Right lobe of liver (tissue), 6 donors: ENCODE results near the gene ZBTB32. TPM values are rescaled to one million over a fixed set of nuclear protein-coding genes. Genes with fewer than 3 reads are reported as not detected.
A peak's percentile ranks its signal among the peaks of the same experiment; 100 is the strongest.

Experiments used
- ATAC-seq, 4 donors: fragments of 200-7000 bp; cut with Tn5 transposase; one replicate each; pipeline ENCODE4 v1.9.1; 2020; ENCODE audit warnings: mild to moderate bottlenecking in 4 of 4, moderate library complexity in 4 of 4
- DNase-seq, 3 donors: peaks; one replicate each; pipeline ENCODE4 v3.0.0-alpha.2; 2020
- H3K27ac ChIP-seq, 3 donors: fragments of 200-600 bp; one replicate each; pipeline ENCODE4 v1.8.0; 2022
- H3K27me3 ChIP-seq, 2 donors: fragments of 200-600 bp; one replicate each; pipeline ENCODE4 v1.8.0; 2022
- H3K36me3 ChIP-seq, 4 donors: fragments of 200-600 bp; sonication (generic) in 1 of 4; one replicate each; pipeline versions ENCODE4 v1.5.1 to v1.8.0; 2017 to 2022; ENCODE audit warnings: control low read depth in 1 of 4
- H3K4me1 ChIP-seq, 4 donors: fragments of 200-600 bp; sonication (generic) in 1 of 4; one replicate each; pipeline versions ENCODE4 v1.5.1 to v1.8.0; 2017 to 2022; ENCODE audit warnings: control low read depth in 1 of 4
- H3K4me3 ChIP-seq, 3 donors: fragments of 200-600 bp; one replicate each; pipeline ENCODE4 v1.8.0; 2022
- H3K9me3 ChIP-seq, 4 donors: fragments of 200-600 bp; sonication (generic) in 1 of 4; one replicate each; pipeline versions ENCODE4 v1.5.1 to v1.8.0; 2017 to 2022; ENCODE audit warnings: control low read depth in 1 of 4
- CTCF ChIP-seq, 4 donors: fragments of 200-600 bp in 3 of 4; fragments of 450-650 bp in 1 of 4; IDR thresholded peaks; one replicate each; pipeline versions ENCODE4 v1.5.1 to v1.8.0; 2016 to 2022; ENCODE audit warnings: antibody characterized with exemption in 4 of 4, mild to moderate bottlenecking in 2 of 4
- POLR2A ChIP-seq: fragments of 450-650 bp; IDR thresholded peaks from one replicate; pipeline ENCODE4 v1.6.1; 2017; ENCODE audit warnings: antibody characterized with exemption, mild to moderate bottlenecking
- WGBS: methylation state at CpG from one replicate; pipeline ENCODE4 v1.1.6; 2018; ENCODE audit warnings: low coverage, low lambda C conversion rate; ENCODE audit not compliant: insufficient coverage; ENCODE audit errors: missing lambda C conversion rate; 5-methylcytosine and 5-hydroxymethylcytosine counted together
- intact Hi-C, 2 donors: fragments of 100-400 bp; cut with DNase I; formaldehyde crosslinking; loops; one replicate each; pipeline versions ENCODE4 v1.11.2 to v1.14.1; 2022
- total RNA-seq, 6 experiments: library from RNA; depleted of rRNA in 2 of 6; stranded (reverse); fragments of >200 nt in 2 of 6; fragmentation: NEBNext Ultra II Directional in 3 of 6; extraction: Animal tissue kit (Norgen Biotek cat#: 25700) in 3 of 6; gene quantifications; one replicate each; pipeline versions ENCODE4 v1.1.0 to v1.2.4, GENCODE V29; 2016 to 2023
- donor health status: DM: no; HTN: yes; CAD: no.
- donor health status: DM: no; HTN: no; CAD: no.
- donor health status: DM: no; HTN: no; CAD: no.
- donor health status: DM: no; HTN: yes; CAD: no.
- donor health status: DM: no; HTN: yes; CAD: no.

The ZBTB32 gene
- total RNA-seq, 6 experiments from 2014 or later, result 0.15 TPM; not detected in 5

GRCh38 chr19:35743640-35744429 is 39.5 kb downstream of the ZBTB32 start:
- Histone ChIP-seq H3K4me3 (peak overlapping the region; percentile 80 to 95 (median 90)), H3K4me1 (peaks cover 0 to 35% (median 14%) of the 10 kb centered on the region in 4 donors), H3K27me3 (no peaks in the 10 kb centered on the region), H3K27ac (no peak overlapping the region), H3K9me3 (no peaks in the 10 kb centered on the region), H3K36me3 (peaks cover 0 to 4% (median 0%) of the 10 kb centered on the region in 4 donors)
- intact Hi-C loops, result no loop called here
- no peak for ATAC-seq
- TF ChIP-seq POLR2A, result no peak
- TF ChIP-seq CTCF (IDR thresholded peaks at IDR 0.05), result no peak
- no peak for DNase-seq
- WGBS, result 80% methylated on average over 15 of the region's 19 CpGs

- peak overlapping the region; percentile 80 to 95 (median 90) for H3K4me3 ChIP-seq
- H3K9me3 ChIP-seq, result no peaks in the 10 kb centered on the region
- H3K4me1 ChIP-seq, result peaks cover 0 to 35% (median 17%) of the 10 kb centered on the region in 4 donors
- ATAC-seq, result peak; percentile 66 to 74 (median 69)
- peak overlapping the region; percentile 99 for H3K27ac ChIP-seq
- H3K27me3 ChIP-seq, result no peaks in the 10 kb centered on the region
- TF ChIP-seq POLR2A (no peak), CTCF (IDR thresholded peaks at IDR 0.05) (peak; percentile 27 to 39 (median 35))
- H3K36me3 ChIP-seq, result no peaks in the 10 kb centered on the region
- 4% methylated on average over 39 of the region's 41 CpGs for WGBS
- intact Hi-C loops, result no loop called here
- peak; percentile 96 to 98 (median 97) for DNase-seq
Measured at GRCh38 chr19:35744430-35745327, 40.3 kb downstream of the ZBTB32 start.

- DNase-seq, result peak; percentile 96 to 99 (median 98)
- intact Hi-C loops, result no loop called here
- H3K4me1 ChIP-seq, result peaks cover 0 to 33% (median 17%) of the 10 kb centered on the region in 4 donors
- H3K4me3 ChIP-seq, result peak within 1 kb of the TSS; percentile 80 to 95 (median 90)
- H3K9me3 ChIP-seq, result no peaks in the 10 kb centered on the region
- TF ChIP-seq CTCF (IDR thresholded peaks at IDR 0.05) (no peak), POLR2A (no peak)
- WGBS, result 1% methylated on average over 8 of the region's 40 CpGs
- H3K36me3 ChIP-seq, result no peaks in the 10 kb centered on the region
- H3K27me3 ChIP-seq, result no peaks in the 10 kb centered on the region
- peak within 1 kb of the TSS; percentile 99 for H3K27ac ChIP-seq
- ATAC-seq, result peak; percentile 69 to 73 (median 72)
Measured at GRCh38 chr19:35745328-35746086, 41.1 kb downstream of the ZBTB32 start, which contains the start of the genes PSENEN and U2AF1L4. Gene PSENEN, plus strand, starts transcription at chr19:35745651. Its CDS starts 280 bp downstream, at chr19:35745931. Gene U2AF1L4, minus strand, starts transcription at chr19:35745418. Its CDS starts 27 bp downstream, at chr19:35745391.

- Histone ChIP-seq H3K36me3 (no peaks in the 10 kb centered on the region), H3K27ac (peak overlapping the region in 2 of 3 donors; percentile 47 to 70), H3K9me3 (no peaks in the 10 kb centered on the region), H3K4me3 (peak overlapping the region; percentile 80 to 95 (median 90)), H3K27me3 (no peaks in the 10 kb centered on the region), H3K4me1 (peaks cover 0 to 30% (median 17%) of the 10 kb centered on the region in 4 donors)
- no peak for TF ChIP-seq POLR2A
- no peak for TF ChIP-seq CTCF (IDR thresholded peaks at IDR 0.05)
- DNase-seq (no peak), ATAC-seq (no peak)
- 3% methylated on average over 4 of the region's 4 CpGs for WGBS
- intact Hi-C loops, result no loop called here
Measured at GRCh38 chr19:35746087-35746462, 41.7 kb downstream of the ZBTB32 start.
